Calu3 (cell line): ENCODE data around the gene CCND2. TPM values are rescaled to one million over a fixed set of nuclear protein-coding genes. Genes with fewer than 3 reads are reported as not detected.

Experiments
- BruUV-seq: library from RNA; stranded (reverse); fragments of 400-500 nt; replicated peaks from 2 replicates; lab custom pipeline; 2021; lab: Mats Ljungman, UMichigan
- CTCF ChIA-PET: fragments of 300-600 bp; sonication (Branson Sonifier 250); formaldehyde crosslinking; loops from one replicate; lab custom pipeline; 2022; ENCODE audit warnings: antibody characterized with exemption; lab: Charles Lee
- DNase-seq: peaks from one replicate; pipeline ENCODE4 v3.0.0; 2022
- H3K27ac Mint-ChIP-seq: one replicate; pipeline ENCODE4 v1.8.0; 2022; ENCODE audit warnings: mixed read lengths; ENCODE audit not compliant: unreplicated experiment
- H3K27me3 Mint-ChIP-seq: one replicate; pipeline ENCODE4 v1.8.0; 2022; ENCODE audit warnings: mixed read lengths; ENCODE audit not compliant: unreplicated experiment
- H3K36me3 Mint-ChIP-seq: one replicate; pipeline ENCODE4 v1.8.0; 2022; ENCODE audit warnings: mild to moderate bottlenecking, moderate library complexity, mixed read lengths; ENCODE audit not compliant: insufficient read depth, unreplicated experiment
- H3K4me1 Mint-ChIP-seq: one replicate; pipeline ENCODE4 v1.8.0; 2022; ENCODE audit warnings: mild to moderate bottlenecking, low read depth, mixed read lengths; ENCODE audit not compliant: unreplicated experiment
- H3K4me3 Mint-ChIP-seq: one replicate; pipeline ENCODE4 v1.8.0; 2022; ENCODE audit warnings: mild to moderate bottlenecking, low read depth, moderate library complexity, mixed read lengths; ENCODE audit not compliant: unreplicated experiment
- H3K9me3 Mint-ChIP-seq: one replicate; pipeline ENCODE4 v1.8.0; 2022; ENCODE audit warnings: low read depth, mixed read lengths; ENCODE audit not compliant: unreplicated experiment
- intact Hi-C: fragments of 100-400 bp; cut with micrococcal nuclease; formaldehyde crosslinking; loops from one replicate; pipeline ENCODE4 v1.10.0; 2022; ENCODE audit not compliant: unreplicated experiment
- total RNA-seq: library from RNA; stranded (reverse); gene quantifications from 2 replicates; pipeline ENCODE4 v1.2.3, GENCODE V29; 2022
- TF ChIP-seq, protein P1 (sequence below): fragments of 200-600 bp; IDR thresholded peaks from one replicate; pipeline ENCODE4 v1.8.0; 2022; ENCODE audit warnings: antibody characterized with exemption; ENCODE audit not compliant: unreplicated experiment

Gene CCND2
- total RNA-seq, 1 experiment from 2014 or later: 0.07 TPM

DNA sequence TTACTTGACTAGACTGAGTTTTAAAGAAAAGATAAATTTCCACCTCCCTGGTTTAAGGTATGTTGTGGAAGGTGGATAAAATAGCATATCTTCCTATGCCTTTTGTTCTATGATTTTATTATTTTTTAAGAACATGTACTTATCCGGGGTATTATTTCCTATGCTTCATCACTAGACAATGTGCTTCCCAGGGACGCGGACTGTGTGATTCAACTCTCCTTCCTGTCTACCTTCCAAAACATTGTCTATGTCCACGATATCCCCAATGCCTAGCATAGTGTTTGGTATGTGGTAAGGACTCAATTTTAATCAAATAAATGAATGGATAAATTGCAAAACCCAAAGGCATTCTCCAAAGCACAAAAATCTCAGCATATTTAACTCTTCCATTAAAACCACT is 8.3 kb upstream of the CCND2 start:
- Mint-ChIP-seq H3K9me3 (no peaks in the 10 kb centered on the region), H3K27me3 (peaks cover 99% of the 10 kb centered on the region), H3K27ac (no peak overlapping the region), H3K4me1 (peaks cover 8% of the 10 kb centered on the region), H3K36me3 (no peaks in the 10 kb centered on the region), H3K4me3 (no peak overlapping the region)
- CTCF ChIA-PET: no interaction called here
- no TSS peak for BruUV-seq
- TF ChIP-seq, protein P1, sequence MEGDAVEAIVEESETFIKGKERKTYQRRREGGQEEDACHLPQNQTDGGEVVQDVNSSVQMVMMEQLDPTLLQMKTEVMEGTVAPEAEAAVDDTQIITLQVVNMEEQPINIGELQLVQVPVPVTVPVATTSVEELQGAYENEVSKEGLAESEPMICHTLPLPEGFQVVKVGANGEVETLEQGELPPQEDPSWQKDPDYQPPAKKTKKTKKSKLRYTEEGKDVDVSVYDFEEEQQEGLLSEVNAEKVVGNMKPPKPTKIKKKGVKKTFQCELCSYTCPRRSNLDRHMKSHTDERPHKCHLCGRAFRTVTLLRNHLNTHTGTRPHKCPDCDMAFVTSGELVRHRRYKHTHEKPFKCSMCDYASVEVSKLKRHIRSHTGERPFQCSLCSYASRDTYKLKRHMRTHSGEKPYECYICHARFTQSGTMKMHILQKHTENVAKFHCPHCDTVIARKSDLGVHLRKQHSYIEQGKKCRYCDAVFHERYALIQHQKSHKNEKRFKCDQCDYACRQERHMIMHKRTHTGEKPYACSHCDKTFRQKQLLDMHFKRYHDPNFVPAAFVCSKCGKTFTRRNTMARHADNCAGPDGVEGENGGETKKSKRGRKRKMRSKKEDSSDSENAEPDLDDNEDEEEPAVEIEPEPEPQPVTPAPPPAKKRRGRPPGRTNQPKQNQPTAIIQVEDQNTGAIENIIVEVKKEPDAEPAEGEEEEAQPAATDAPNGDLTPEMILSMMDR: no peak
- intact Hi-C loops: no loop called here
- no peak for DNase-seq

DNA sequence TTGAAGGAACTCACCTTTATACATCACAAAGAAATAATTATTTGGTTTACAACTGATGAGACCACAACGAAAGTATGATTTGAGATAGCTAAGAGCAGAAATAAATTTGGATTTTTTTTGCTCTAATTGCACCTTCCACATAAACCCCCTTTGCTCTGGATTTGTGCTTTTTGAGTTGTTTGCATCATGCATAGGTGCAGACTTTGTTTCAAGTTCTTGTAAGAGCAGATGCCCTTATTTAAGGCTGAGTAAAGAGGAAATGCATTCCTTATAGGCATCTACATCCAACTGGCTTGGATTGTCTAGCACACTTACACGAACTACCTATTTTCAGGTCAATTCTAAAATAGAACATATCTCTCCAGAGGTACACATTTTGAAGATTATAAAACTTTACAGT is 6.6 kb upstream of the CCND2 start:
- Mint-ChIP-seq H3K4me3 (no peak overlapping the region), H3K9me3 (no peaks in the 10 kb centered on the region), H3K4me1 (peaks cover 9% of the 10 kb centered on the region), H3K27me3 (peaks cover 96% of the 10 kb centered on the region), H3K36me3 (no peaks in the 10 kb centered on the region), H3K27ac (no peak overlapping the region)
- TF ChIP-seq, protein P1: no peak
- intact Hi-C loops: no loop called here
- CTCF ChIA-PET: no interaction called here
- BruUV-seq: no TSS peak
- no peak for DNase-seq

DNA sequence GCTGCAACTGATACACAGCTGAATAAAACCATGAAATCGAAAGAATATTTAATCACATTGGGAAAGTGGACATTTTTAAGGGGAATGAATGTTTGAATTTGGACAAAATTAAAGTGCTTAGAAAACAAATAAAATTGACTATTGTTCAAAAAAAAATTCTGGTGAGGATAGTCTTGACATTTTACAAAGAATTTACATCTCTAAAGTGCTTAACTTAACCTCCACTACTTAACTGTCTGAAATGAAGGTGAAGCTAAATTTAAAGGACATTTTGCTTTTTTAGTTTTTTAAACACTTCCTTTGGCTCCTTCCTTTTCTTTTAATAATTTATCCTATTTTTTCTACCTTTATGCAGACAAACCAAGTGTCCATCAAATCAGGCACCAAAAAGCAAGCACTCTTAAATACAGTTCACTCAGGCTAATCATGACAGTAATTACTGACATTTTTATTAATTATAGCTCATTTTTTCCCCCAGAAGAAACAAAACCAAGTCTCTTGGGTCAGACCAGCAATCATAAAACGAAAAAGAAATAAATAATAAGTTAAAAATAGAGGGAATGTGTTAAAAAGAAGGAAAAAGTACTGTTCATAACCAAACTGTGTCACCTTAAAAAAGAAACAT is 5.7 kb upstream of the CCND2 start:
- Mint-ChIP-seq H3K27ac (no peak overlapping the region), H3K4me3 (no peak overlapping the region), H3K36me3 (peaks cover 5% of the 10 kb centered on the region), H3K4me1 (peaks cover 10% of the 10 kb centered on the region), H3K9me3 (no peaks in the 10 kb centered on the region), H3K27me3 (peaks cover 97% of the 10 kb centered on the region)
- CTCF ChIA-PET: interaction anchor here (0.6 to 1.6 kb wide), 3 partner anchors 9 to 1392 kb away, joined by 3 to 5 read pairs (median 4); no protein-coding TSS in a partner anchor
- no TSS peak for BruUV-seq
- DNase-seq: no peak
- intact Hi-C loops: no loop called here
- TF ChIP-seq, protein P1: no peak

DNA sequence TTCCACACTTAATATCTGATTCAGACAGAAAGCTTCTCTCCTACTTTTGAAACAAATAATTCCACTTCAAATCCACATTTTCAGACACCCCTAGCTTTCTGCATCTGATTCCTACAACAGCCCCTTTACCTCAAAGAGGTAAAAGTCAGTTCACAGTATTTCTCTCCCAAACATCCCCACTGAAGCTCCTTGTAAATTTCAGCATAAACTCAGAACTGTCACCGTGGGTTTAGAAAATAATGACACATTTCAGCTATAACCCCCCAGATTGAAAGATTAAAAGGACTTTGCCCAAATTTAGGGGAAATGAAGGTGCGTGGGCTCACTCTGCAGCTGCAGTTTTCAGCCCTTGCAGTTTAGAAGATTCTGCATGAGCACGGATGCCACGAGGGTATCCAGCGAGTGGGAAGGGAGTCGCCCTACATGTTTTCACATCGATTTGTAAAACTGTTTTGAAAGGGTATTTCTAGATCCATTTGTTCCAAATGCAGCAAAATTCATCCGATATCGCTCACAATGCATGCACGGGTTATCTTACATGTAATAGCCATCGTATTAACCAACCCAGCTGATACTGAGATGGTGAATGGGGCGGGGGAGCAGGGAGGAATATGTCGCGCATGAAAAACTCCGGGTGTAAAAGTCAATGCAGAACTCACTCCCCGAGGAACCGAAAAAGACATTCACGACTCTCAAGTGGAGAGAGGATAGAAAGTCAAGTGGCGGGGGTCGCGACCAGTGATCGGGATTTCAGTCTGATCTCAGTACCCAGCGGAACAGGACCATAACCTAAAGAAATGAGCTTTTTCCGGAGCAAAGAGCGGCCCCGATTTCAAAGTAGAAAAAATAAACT is 5.0 kb upstream of the CCND2 start:
- H3K4me3 Mint-ChIP-seq: peak overlapping the region; percentile 59
- no peak for DNase-seq
- BruUV-seq: no TSS peak
- peaks cover 97% of the 10 kb centered on the region for H3K27me3 Mint-ChIP-seq
- H3K27ac Mint-ChIP-seq: no peak overlapping the region
- intact Hi-C loops: no loop called here
- TF ChIP-seq, protein P1: no peak
- H3K36me3 Mint-ChIP-seq: peaks cover 5% of the 10 kb centered on the region
- no peaks in the 10 kb centered on the region for H3K9me3 Mint-ChIP-seq
- CTCF ChIA-PET: interaction anchor here (0.5 to 1.6 kb wide), 3 partner anchors 8 to 21 kb away, joined by 3 to 5 read pairs (median 3); no protein-coding TSS in a partner anchor
- peaks cover 17% of the 10 kb centered on the region for H3K4me1 Mint-ChIP-seq
